Thoracic aorta (tissue), 2 donors: ENCODE data around the gene NENF. TPM values are rescaled to one million over a fixed set of nuclear protein-coding genes. Genes with fewer than 3 reads are reported as not detected.
"Not testable (repeated sequence)": the region's sequence is repeated elsewhere in the genome, so short reads cannot be mapped to it uniquely, and the experiment has no call there.

ENCODE experiments used
- ATAC-seq: fragments of 150-250 bp; one replicate; pipeline ENCODE4 v1.8.0; 2017; ENCODE audit warnings: low read depth; ENCODE audit not compliant: insufficient number of reproducible peaks, low FRiP score
- DNase-seq: peaks from one replicate; pipeline ENCODE4 v3.0.0-alpha.2; 2020; ENCODE audit warnings: low spot score
- H3K27ac ChIP-seq, 2 donors: fragments of 200-600 bp; sonication (generic); 1 replicate in 1 of 2; 2 replicates in 1 of 2; pipeline ENCODE4 v1.5.1; 2016; ENCODE audit warnings: mild to moderate bottlenecking in 2 of 2, moderate library complexity in 2 of 2
- H3K27me3 ChIP-seq: fragments of 200-600 bp; sonication (generic); replicated peaks from 2 replicates; pipeline ENCODE4 v1.6.0; 2016; ENCODE audit warnings: mild to moderate bottlenecking; ENCODE audit not compliant: insufficient read depth
- H3K36me3 ChIP-seq: fragments of 200-600 bp; sonication (generic); one replicate; pipeline ENCODE4 v1.5.1; 2016
- H3K4me1 ChIP-seq, 2 donors: fragments of 200-600 bp; sonication (generic); 1 replicate in 1 of 2; 2 replicates in 1 of 2; pipeline versions ENCODE4 v1.5.1 to v1.6.0; 2016; ENCODE audit warnings: low read depth in 2 of 2, mild to moderate bottlenecking in 1 of 2; ENCODE audit not compliant: control insufficient read depth in 1 of 2
- H3K4me3 ChIP-seq: fragments of 200-600 bp; sonication (generic); 2 replicates; pipeline ENCODE4 v1.5.1; 2016; ENCODE audit warnings: mild to moderate bottlenecking
- H3K9me3 ChIP-seq: fragments of 200-600 bp; sonication (generic); 2 replicates; pipeline ENCODE4 v1.5.1; 2016
- total RNA-seq, 2 donors: library from RNA; depleted of rRNA; stranded (reverse); fragments of >200 nt; gene quantifications; one replicate each; pipeline versions ENCODE4 v1.1.0 to v1.2.3, GENCODE V29; 2016
- TF ChIP-seq, protein P1 (sequence below): fragments of 200-600 bp; sonication (generic); IDR thresholded peaks from one replicate; pipeline ENCODE4 v1.5.1; 2019; ENCODE audit warnings: antibody characterized with exemption

The NENF gene
- total RNA-seq, 2 donors from 2014 or later, result 122 to 152 TPM

DNA sequence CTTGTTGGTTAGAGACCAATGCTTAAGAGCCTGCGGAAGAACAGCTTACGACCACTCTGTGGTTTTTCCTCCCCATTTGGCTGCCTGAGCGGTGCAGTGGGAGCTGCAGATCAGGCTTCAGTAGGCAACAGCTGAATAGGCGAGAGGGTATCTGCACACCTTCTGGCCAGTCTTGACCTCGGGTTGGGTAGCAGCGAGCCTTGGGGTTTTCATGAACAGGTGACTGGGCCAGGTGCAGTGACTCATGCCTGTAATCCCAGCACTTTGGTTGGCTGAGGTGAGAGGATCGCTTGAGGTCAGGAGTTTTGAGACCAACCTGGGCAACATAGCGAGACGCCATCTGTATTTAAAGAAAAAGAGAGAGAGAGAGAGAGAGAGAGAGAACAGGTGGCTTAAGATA, 41.0 kb downstream of the NENF start:
- Histone ChIP-seq H3K9me3 (no peaks in the 10 kb centered on the region), H3K4me3 (no peak overlapping the region), H3K27ac (no peak overlapping the region), H3K4me1 (peaks cover 5 to 26% of the 10 kb centered on the region in 2 donors), H3K27me3 (no peaks in the 10 kb centered on the region), H3K36me3 (no peaks in the 10 kb centered on the region)
- TF ChIP-seq, protein P1, sequence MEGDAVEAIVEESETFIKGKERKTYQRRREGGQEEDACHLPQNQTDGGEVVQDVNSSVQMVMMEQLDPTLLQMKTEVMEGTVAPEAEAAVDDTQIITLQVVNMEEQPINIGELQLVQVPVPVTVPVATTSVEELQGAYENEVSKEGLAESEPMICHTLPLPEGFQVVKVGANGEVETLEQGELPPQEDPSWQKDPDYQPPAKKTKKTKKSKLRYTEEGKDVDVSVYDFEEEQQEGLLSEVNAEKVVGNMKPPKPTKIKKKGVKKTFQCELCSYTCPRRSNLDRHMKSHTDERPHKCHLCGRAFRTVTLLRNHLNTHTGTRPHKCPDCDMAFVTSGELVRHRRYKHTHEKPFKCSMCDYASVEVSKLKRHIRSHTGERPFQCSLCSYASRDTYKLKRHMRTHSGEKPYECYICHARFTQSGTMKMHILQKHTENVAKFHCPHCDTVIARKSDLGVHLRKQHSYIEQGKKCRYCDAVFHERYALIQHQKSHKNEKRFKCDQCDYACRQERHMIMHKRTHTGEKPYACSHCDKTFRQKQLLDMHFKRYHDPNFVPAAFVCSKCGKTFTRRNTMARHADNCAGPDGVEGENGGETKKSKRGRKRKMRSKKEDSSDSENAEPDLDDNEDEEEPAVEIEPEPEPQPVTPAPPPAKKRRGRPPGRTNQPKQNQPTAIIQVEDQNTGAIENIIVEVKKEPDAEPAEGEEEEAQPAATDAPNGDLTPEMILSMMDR, result no peak
- DNase-seq (no peak), ATAC-seq (no peak)

DNA sequence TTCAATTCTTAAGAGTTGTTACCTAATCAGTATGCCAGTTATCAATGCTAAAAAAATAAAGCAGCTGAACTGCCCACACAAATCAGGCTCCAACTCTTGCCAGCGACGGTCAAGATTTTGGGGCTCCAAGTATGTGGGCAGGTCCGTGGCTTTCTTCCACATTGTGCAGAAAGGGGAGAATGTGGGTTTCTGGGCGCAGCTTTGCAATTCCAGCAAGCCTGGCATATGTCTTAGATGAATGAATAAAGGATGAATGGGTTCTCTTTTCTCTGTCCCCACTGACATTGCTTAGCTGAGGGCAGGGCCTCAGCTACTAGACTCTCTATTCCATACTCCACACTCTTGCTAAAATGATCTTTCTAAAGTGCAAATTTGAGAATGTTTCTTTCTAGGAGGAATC, 42.4 kb downstream of the NENF start:
- H3K27me3 ChIP-seq, result no peaks in the 10 kb centered on the region
- TF ChIP-seq, protein P1, result no peak
- H3K27ac ChIP-seq, result no peak overlapping the region
- no peak overlapping the region for H3K4me3 ChIP-seq
- no peaks in the 10 kb centered on the region for H3K36me3 ChIP-seq
- no peaks in the 10 kb centered on the region for H3K9me3 ChIP-seq
- ATAC-seq (no peak), DNase-seq (no peak)
- peaks cover 5 to 17% of the 10 kb centered on the region in 2 donors for H3K4me1 ChIP-seq

DNA sequence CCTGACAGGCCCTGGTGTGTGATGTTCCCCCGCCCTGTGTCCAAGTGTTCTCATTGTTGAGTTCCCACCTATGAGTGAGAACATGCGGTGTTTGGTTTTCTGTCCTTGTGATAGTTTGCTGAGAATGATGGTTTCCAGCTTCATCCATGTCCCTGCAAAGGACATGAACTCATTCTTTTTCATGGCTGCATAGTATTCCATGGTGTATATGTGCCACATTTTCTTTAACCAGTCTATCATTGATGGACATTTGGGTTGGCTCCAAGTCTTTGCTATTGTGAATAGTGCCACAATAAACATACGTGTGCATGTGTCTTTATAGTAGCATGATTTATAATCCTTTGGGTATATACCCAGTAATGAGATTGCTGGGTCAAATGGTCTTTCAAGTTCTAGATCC, 43.1 kb downstream of the NENF start:
- not testable (repeated sequence) for DNase-seq

DNA sequence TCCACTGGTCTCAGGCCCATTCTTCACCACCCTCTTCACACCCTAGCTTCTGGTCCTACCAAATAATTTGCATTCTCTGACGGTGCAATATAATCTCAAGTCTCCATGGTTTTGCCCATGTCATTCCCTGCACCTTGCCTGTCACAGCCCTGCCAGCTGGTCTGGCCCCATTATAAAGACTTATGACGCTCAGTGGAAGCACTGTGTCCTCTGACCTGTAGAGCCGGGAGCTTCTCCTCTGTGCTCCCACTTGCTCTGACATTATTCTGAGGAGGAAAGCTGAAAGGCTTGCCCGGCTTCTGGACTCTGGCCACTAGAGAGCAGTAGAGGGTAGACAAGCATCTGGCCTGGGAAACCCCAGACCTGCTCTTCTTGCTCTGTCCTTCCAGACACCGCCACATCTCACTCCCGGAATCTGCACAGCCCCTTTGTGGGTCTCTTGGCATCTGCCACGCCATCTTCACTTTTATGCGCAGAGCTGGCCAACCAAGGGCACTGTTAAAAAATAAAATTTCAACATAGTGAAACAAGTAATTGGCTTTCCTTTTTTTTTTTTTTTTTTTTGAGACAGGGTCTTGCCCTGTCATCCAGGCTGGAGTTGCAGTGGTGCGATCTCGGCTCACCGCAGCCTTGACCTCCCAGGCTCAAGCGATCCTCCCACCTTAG, 44.4 kb downstream of the NENF start:
- H3K27ac ChIP-seq, result no peak overlapping the region
- no peaks in the 10 kb centered on the region for H3K9me3 ChIP-seq
- DNase-seq (no peak), ATAC-seq (peak; percentile 57)
- H3K27me3 ChIP-seq, result no peaks in the 10 kb centered on the region
- H3K4me3 ChIP-seq, result peak overlapping the region; percentile 37
- TF ChIP-seq, protein P1, result peak; percentile 84
- no peaks in the 10 kb centered on the region for H3K36me3 ChIP-seq
- H3K4me1 ChIP-seq, result peaks cover 5 to 26% of the 10 kb centered on the region in 2 donors

More for the DNA sequence above, 43.1 kb downstream of the NENF start:
- peaks cover 0 to 15% of the 10 kb centered on the region in 2 donors for H3K4me1 ChIP-seq
- not testable (repeated sequence) for ATAC-seq, H3K36me3 ChIP-seq, H3K4me3 ChIP-seq, H3K27me3 ChIP-seq, H3K9me3 ChIP-seq, H3K27ac ChIP-seq

DNA sequence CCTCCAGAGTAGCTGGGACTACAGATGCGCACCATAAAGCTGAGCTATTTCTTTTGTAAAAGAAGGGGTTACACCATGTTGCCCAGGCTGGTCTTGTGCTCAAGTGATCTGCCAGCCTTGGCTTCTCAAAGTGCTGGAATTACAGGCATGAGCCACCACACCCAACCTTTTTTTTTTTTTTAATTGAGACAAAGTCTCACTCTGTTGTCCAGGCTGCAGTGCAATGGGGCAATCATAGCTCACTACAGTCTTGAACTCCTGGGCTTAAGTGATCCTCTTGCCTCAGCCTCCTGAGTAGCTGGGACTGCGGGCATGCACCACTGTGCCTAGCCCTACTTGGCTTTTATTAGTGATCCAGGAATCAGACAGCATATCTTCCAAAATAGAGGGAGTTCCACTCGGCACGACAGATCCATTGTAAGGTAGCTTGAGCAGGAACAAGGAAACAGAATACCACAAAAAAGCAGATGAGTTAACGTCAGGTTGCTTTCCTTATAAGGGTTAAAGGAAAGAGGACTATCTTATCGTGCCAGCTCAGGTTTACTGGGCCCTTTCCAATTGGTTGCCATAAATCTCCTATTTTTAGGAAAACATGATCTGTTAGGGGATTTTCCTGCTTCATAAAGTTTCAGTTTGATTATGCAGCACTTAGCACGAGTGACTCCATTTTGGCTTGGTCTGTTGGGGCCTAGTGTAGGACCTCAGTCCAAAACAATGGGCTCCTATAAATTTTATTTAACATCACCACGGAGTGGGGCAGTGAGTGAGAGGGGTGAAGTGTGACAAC, 45.2 kb downstream of the NENF start:
- ATAC-seq (no peak), DNase-seq (no peak)
- Histone ChIP-seq H3K4me1 (peaks cover 8 to 33% of the 10 kb centered on the region in 2 donors), H3K9me3 (no peaks in the 10 kb centered on the region), H3K27me3 (no peaks in the 10 kb centered on the region), H3K36me3 (no peaks in the 10 kb centered on the region), H3K4me3 (no peak overlapping the region), H3K27ac (no peak overlapping the region)
- TF ChIP-seq, protein P1, result no peak
